ENCODE data around the gene ADGRL2. TPM values are rescaled to one million over a fixed set of nuclear protein-coding genes. Genes with fewer than 3 reads are reported as not detected.

ADGRL2 gene
- total RNA-seq = 33.3 and 64.0 TPM in 2 replicates

DNA sequence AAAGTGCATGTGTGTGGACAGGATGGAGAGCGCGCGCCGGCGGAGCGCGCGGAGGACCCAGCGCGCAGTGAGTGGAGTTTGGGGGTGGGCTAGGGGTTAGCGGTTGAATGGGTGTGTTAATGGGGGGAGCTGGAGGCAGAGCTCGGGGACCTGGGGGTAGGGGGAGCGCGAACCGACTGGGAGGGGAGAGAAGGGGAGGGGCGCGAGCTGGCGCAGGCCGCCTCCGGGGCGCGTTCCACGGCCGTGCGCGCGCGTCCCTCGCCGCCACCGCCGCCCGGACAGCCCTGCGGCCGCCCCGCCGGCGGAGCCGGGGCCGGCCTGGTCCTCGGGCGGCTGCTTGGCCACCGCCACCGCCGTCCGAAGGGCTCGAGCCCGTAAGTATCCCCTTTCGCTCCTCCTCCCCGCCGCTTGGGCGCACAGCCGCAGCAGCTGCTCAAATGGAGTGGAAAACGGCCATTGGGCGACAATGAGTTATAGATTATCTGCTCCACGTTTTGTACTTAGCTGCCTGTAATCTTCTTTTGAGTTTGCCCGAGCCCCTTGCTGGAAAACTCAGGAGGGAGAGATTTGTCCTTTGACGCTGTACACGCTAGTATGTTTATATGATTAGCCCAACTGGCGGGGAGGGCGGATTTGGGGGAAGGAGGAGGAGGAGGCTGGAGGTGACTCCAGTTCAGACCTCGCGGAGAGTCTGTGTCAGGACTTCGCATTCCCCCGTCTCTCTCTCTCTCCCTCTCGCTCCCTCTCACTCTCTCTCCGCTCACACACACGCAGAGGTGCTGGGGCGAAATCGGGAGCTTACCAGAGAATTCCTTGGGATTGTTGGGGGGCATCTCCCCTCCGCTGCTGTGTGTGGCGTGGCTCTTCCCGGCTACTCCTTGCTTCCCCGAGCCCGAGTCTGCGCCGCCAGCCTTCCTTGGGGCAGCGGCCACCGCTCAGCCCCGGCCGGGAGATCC is at the start of gene ADGRL2:
Gene ADGRL2 (plus strand): TSS at position 240 of the 956 bp plus-strand sequence. CDS start 36,051 bp downstream, outside the sequence.

Measured in smooth muscle cell of bladder (primary cell).